HUES48 (cell line): ENCODE data around the gene FNDC3B.

ENCODE experiments used
- H3K27ac ChIP-seq: one replicate; pipeline ENCODE4 v1.7.0; 2013; ENCODE audit warnings: low read depth, low read length, inconsistent platforms
- H3K27me3 ChIP-seq: 2 replicates; pipeline ENCODE4 v1.6.1; 2013; ENCODE audit warnings: mild to moderate bottlenecking, low read length; ENCODE audit not compliant: control insufficient read depth, insufficient read depth
- H3K36me3 ChIP-seq: 2 replicates; pipeline ENCODE4 v1.6.1; 2013; ENCODE audit warnings: low read length; ENCODE audit not compliant: control insufficient read depth, insufficient read depth
- H3K4me1 ChIP-seq: 2 replicates; pipeline ENCODE4 v1.6.1; 2013; ENCODE audit warnings: mild to moderate bottlenecking, low read length; ENCODE audit not compliant: control insufficient read depth, insufficient read depth
- H3K4me3 ChIP-seq: 2 replicates; pipeline ENCODE4 v1.5.1; 2013; ENCODE audit warnings: mild to moderate bottlenecking, low read depth, low read length
- H3K9ac ChIP-seq: 2 replicates; pipeline ENCODE4 v1.6.1; 2013; ENCODE audit warnings: mild to moderate bottlenecking, low read depth, low read length, moderate library complexity
- H3K9me3 ChIP-seq: 2 replicates; pipeline ENCODE4 v1.6.1; 2013; ENCODE audit warnings: low read length; ENCODE audit not compliant: control insufficient read depth, insufficient read depth

Gene FNDC3B

DNA sequence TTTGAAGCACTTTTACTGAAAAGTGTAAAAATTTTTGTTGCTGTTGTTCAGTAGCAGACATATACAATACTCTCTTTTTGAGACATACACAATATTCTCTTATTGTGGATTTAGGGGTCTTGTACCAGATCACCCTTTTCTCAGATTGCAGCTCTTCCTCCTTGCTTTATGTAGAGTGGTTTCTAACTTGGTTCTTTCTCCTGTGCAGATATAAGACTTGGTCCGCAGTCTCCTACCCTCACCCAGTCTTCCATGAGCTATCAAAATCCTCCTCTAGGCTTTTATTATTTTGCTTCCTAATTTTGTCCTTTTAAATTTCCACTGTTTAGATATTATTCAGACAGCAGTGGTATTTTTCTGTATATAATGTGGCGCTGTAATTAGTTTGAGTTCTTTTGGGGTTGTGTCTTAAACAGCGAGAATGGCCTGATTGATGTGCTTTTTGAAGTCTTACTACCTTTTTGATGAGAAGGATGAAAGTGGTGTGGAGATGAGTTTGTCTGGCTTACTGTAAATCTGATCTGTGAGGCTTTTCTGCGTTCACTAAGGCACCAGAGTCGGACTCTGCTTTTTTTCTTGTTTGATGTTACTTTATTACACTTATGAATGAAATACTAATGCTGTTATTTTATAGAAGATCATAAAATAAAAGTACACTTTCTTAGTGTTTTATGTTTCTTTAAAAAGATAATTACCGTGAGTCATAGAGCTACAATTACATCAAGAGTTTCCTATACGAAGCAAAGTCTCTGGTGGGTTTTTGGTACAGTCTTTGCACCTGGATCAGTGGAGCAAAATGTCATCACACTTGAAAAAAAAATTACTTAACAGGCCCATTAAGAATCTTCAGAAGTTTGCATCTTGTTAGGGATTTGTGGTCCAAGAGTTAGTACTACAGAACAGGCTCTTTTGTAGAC, 27.8 kb downstream of the FNDC3B start:
- no peak overlapping the region for H3K4me3 ChIP-seq
- H3K36me3 ChIP-seq = 0 out of 2 replicates have a peak, but pooled peaks cover 3% of the 10 kb centered on the region
- no peak overlapping the region for H3K27ac ChIP-seq
- H3K4me1 ChIP-seq = peaks cover 43% of the 10 kb centered on the region
- H3K9me3 ChIP-seq = no peaks in the 10 kb centered on the region
- no peak overlapping the region for H3K9ac ChIP-seq
- H3K27me3 ChIP-seq = no peaks in the 10 kb centered on the region

DNA sequence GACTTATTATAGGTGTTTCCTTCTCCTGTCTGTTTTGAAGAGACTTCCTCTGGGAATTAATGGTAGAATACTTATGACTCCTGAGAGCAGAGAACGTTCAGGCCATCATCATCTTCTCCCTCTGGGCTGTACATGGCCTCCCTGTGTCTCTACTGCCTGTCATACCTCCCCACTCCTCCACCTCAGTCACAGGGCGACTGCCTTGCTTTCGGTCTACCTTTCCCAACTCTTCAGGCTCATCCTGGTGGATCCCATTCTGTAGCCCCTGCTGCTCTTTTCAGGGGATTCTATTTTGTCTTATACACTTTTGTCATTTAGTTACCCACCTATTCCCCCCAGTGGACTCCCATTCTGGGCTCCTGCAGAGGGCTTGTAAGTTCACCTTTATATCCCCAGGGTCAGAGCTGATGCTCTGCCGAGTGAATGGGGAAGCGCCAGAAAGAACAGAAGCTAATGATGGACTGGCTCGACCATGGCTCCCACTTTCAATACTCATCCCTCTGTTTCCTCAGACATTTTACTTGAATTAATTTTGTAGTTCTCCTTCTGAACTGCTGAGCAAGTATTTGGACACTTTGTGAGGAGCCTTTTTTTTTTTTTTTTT, 28.6 kb downstream of the FNDC3B start:
- H3K4me1 ChIP-seq = peaks cover 43% of the 10 kb centered on the region
- no peak overlapping the region for H3K27ac ChIP-seq
- 0 out of 2 replicates have a peak, but pooled peaks cover 3% of the 10 kb centered on the region for H3K36me3 ChIP-seq
- H3K27me3 ChIP-seq = no peaks in the 10 kb centered on the region
- no peaks in the 10 kb centered on the region for H3K9me3 ChIP-seq
- H3K9ac ChIP-seq = no peak overlapping the region
- no peak overlapping the region for H3K4me3 ChIP-seq

DNA sequence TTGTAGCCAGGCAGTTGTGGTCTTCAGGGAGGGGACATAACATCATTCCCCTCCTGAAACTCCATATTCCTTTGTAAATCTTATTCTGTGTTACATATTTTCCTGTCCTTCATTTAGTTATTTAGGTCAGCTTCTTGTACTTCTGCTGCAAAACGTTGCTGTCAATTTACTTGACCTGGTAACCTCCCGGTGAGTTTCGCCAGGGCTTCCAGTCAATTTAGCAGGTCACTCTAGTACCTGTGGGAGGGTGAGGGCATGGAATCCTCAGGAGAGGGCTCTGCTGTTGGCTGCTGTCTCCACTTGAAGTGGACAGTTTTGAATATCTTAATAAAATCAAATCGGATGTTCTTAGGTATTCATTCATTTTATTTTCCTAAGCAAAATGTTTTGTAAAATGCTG, 29.6 kb downstream of the FNDC3B start:
- no peaks in the 10 kb centered on the region for H3K27me3 ChIP-seq
- H3K9me3 ChIP-seq = no peaks in the 10 kb centered on the region
- no peak overlapping the region for H3K27ac ChIP-seq
- H3K4me1 ChIP-seq = peaks cover 49% of the 10 kb centered on the region
- 0 out of 2 replicates have a peak, but pooled peaks cover 3% of the 10 kb centered on the region for H3K36me3 ChIP-seq
- H3K9ac ChIP-seq = no peak overlapping the region
- no peak overlapping the region for H3K4me3 ChIP-seq

DNA sequence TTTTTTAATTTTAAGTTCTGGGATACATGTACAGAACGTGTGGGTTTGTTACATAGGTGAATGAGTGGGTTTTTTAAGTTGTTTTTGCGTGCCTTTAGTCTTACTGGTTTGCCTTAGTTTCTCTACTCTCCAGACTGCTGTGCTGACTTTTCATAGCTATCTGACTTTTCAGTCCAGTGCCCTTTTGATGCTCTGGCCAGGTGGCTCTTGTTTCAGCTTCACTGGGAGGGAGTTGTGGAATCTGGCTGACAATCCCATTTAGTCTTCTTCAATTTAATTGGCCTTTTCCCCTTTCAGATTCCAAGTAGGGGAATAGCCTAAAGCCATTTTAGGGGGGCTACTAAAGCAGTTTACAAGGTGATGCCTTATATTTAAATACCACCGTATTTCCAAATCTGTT, 30.1 kb downstream of the FNDC3B start:
- Histone ChIP-seq H3K4me1 (peaks cover 52% of the 10 kb centered on the region), H3K36me3 (0 out of 2 replicates have a peak, but pooled peaks cover 2% of the 10 kb centered on the region), H3K27me3 (no peaks in the 10 kb centered on the region), H3K4me3 (no peak overlapping the region), H3K9me3 (no peaks in the 10 kb centered on the region), H3K27ac (no peak overlapping the region), H3K9ac (no peak overlapping the region)

DNA sequence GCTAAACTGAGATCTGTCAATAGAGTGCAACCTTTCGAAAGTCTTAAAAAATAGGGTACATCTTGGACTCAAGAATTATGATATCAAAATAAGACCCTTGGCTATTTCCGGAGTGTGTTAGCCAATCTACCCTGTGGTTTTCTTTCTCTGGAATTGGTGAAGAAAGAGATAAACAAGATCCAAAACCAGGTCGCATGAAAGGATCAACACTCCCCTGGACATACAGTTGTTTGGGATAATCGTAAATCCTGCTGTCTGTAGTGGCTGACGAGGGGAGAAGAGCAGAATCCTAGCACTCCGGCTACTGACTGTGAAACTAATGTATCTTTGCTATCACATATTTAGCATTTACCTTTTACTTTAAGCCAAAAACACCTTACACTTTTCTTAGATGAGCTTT, 30.9 kb downstream of the FNDC3B start:
- no peak overlapping the region for H3K27ac ChIP-seq
- no peaks in the 10 kb centered on the region for H3K36me3 ChIP-seq
- H3K9ac ChIP-seq = no peak overlapping the region
- no peaks in the 10 kb centered on the region for H3K9me3 ChIP-seq
- no peaks in the 10 kb centered on the region for H3K27me3 ChIP-seq
- no peak overlapping the region for H3K4me3 ChIP-seq
- peaks cover 54% of the 10 kb centered on the region for H3K4me1 ChIP-seq

DNA sequence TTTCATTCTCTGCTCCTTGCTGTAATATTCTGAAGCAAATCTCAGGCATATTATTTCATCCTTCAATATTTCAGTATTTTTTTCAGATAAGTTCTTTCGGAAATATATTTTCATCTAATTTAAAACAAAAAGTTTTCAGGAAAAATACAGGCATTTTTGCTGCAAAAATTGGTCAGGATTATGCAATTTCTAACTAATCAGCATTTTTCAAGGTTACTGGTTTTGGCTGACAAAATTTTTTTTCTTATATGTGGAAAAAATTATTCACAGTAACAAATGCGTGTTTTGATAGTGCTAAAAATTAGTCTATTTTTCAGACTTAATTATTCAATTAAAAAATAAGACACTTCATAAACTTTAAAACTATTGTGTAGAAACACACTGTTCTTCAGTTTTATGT, 31.4 kb downstream of the FNDC3B start:
- H3K4me3 ChIP-seq = no peak overlapping the region
- no peak overlapping the region for H3K9ac ChIP-seq
- peaks cover 53% of the 10 kb centered on the region for H3K4me1 ChIP-seq
- H3K36me3 ChIP-seq = no peaks in the 10 kb centered on the region
- no peaks in the 10 kb centered on the region for H3K27me3 ChIP-seq
- H3K27ac ChIP-seq = no peak overlapping the region
- H3K9me3 ChIP-seq = no peaks in the 10 kb centered on the region

DNA sequence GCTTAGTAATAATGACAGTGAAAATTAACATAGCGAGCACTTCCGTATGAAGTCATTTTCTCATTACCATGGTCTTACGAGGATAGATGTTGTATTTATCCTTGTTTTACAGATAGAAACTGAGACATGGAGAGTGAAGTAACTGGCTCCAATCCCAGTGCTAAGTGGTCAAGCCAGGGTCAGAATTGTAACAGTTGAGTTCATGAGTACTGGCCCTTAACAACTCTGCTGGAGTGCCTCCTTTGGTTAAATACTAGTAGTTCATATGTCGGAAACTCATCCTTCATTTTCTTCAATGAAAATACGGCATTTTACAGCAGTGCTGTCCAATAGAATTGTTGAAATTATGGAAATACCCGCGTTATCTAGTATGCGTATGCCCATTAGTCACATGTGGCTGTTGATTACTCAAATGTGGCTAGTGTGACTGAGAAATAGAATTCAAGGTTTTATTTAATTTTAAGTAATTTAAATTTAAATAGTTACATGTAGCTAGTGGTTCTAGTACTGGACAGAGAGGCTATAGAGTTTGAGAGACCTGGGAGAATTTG, 32.5 kb downstream of the FNDC3B start:
- Histone ChIP-seq H3K36me3 (no peaks in the 10 kb centered on the region), H3K9me3 (no peaks in the 10 kb centered on the region), H3K4me3 (no peak overlapping the region), H3K4me1 (peaks cover 48% of the 10 kb centered on the region), H3K27ac (no peak overlapping the region), H3K9ac (no peak overlapping the region), H3K27me3 (no peaks in the 10 kb centered on the region)

DNA sequence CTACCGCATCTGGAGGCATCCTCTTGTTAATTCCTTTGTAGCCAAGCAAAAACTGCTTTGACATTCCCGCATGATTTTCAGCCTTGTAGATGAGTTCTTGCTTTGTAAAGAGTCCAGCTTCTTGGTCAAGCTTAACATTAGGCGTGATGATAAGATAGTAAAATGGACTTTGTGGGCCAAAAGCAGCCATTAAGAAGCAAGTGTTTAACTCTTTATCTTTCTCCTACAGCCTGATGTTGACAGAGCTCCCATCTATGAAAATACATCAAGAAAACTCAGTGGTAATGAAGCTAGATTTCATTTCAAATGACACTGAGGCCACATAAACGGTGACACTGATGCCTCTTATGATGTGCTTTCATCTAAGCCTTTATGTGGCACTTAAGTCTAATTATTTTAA, 33.2 kb downstream of the FNDC3B start:
- Histone ChIP-seq H3K9ac (no peak overlapping the region), H3K27me3 (no peaks in the 10 kb centered on the region), H3K36me3 (no peaks in the 10 kb centered on the region), H3K9me3 (no peaks in the 10 kb centered on the region), H3K4me1 (peaks cover 47% of the 10 kb centered on the region), H3K4me3 (no peak overlapping the region), H3K27ac (no peak overlapping the region)

DNA sequence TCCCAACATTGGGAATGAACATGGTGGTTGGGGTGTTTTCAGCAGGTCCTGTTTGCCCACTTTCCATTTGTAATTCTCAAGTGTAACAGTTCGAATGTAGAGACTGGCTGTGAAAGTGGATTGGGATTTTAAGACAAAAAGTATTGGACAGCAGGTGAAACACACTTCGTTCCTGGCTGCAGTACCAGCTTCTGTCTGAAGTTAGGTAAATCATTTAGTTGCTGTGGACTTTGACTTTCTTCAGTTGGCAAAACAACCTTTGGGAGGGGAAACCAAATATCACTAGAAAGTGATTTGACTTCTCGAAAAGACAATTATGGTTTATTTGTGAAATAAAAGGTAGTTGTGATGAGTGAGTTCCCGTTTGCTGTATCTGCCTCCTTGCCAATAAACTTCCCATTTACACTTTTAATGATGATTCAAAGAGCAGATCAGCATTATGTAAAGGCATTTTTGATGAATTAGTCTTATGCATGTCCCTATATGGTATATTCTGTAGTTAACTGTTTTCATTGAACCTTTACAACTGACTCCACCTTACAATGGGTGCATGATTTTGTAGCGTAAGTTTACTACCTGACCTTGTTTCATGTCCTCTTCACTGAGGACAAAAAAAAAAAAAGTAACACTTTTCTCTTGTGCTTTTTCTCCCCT, 34.0 kb downstream of the FNDC3B start:
- Histone ChIP-seq H3K4me1 (peaks cover 47% of the 10 kb centered on the region), H3K9me3 (no peaks in the 10 kb centered on the region), H3K4me3 (no peak overlapping the region), H3K27me3 (no peaks in the 10 kb centered on the region), H3K27ac (no peak overlapping the region), H3K36me3 (no peaks in the 10 kb centered on the region), H3K9ac (no peak overlapping the region)

DNA sequence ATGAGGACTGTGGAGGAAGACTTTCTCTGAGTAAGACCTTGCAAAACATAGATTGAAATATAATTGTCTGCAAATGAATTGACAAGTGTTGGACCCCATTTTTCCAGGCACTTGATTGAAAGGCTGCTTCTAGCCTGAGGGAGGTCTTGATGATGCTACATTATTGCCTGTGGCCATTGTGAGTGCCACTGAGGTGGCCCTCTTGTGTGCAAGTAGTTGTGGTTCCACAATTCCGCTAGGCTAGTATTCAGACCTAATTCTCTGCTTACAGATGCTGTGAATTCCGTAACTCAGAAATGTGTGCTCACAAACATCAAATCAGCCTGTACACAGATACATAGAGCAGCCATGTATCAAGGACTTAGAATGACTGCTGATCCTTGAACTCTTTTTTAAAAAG, 34.7 kb downstream of the FNDC3B start:
- Histone ChIP-seq H3K9ac (no peak overlapping the region), H3K4me1 (peaks cover 47% of the 10 kb centered on the region), H3K4me3 (no peak overlapping the region), H3K36me3 (no peaks in the 10 kb centered on the region), H3K27me3 (no peaks in the 10 kb centered on the region), H3K9me3 (no peaks in the 10 kb centered on the region), H3K27ac (no peak overlapping the region)
